NCI-H1694 (cell line): ENCODE data around the gene HFE.
"Not testable (repeated sequence)": the region's sequence is repeated elsewhere in the genome, so short reads cannot be mapped to it uniquely, and the experiment has no call there.

Experiments
- DNase-seq: peaks from one replicate; lab custom pipeline; 2025; lab: John Stamatoyannopoulos, UW

HFE gene

DNA sequence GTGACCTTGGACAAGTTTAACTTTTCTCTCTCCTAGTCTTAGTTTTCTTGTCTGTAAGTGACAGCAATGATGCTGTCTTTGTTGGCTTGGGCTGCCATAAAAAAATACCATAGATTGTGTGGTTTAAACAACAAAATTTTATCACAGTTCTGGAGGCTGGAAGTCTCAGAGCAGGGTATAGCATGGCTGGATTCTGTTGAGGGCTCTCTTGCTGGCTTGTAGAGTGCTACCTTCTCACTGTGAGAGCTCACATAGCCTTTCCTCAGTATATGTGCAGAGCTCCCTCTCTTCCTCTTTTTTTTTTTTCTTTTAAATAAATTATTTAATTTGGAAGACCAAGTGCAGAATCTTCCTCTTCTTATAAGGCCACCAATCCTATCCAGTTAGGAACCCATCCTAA lies 26.3 kb downstream of the HFE start:
- no peak for DNase-seq

DNA sequence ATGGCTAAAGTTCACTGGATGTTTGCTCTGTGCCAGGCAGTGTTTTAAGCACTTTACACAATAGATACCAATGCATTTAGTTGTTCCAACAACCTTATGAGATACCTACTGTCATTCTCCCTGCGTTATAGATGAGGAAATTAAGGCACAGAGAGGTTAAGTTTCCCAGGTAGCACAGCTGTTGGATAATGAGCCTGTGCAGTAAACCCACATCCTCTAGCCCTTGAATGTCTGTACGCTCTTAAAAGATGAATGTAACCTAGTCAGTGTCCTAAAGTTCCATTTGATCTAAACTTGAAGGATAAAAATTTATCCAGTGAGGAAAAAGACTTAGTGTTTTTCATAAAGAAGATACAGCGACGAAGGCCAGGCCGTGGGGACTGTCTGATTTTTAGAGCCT lies 28.0 kb downstream of the HFE start:
- no peak for DNase-seq

DNA sequence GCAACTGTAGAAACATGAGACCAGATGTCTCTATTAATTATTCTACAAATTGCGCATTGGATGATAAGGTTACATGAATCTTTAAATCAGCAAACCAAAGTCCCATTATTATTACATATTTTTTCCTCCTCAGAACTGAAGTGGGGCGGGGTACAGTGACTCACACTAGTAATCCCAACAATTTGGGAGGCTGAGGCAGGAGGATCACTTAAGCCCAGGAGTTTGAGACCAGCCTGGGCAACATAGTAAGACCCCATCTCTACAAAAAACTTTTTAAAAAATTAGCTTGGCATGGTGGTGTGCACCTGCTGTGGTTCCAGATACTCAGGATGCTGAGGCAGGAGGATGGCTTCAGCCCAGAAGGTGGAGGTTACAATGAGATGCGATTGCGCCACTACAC lies 29.0 kb downstream of the HFE start:
- DNase-seq: no peak

DNA sequence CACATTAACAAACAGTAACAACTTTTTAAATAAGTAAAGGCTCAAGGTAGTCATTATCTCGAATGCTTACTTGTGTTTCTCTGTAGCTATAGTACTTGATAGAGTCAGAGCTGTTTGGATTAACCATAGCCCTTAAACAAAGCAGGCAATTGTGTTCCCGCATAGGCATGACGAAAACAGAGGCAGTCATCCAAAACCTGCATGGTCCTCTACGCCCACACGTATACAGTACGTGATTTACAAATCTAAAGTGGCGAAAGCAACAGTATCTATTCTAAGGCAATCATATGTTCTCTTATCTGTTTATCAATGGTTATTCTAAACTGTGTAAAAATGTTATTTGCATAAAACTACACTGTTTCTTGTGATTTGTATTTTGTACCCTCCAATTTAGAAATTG lies 31.8 kb downstream of the HFE start:
- no peak for DNase-seq

DNA sequence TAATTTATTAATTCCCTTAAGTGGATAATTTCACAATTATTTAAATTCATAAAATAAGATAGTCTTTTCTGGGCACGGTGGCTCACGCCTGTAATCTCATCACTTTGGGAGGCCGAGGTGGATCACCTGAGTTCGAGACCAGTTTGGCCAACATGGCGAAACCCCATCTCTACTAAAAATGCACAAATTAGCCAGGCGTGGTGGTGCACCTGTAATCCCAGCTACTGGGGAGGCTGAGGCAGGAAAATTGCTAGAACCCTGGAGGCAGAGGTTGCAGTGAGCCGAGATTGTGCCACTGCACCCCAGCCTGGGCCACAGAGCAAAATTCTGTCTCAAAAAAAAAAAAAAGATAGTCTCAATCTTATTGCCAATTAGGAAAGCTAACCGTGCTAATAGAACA lies 32.9 kb downstream of the HFE start:
- not testable (repeated sequence) for DNase-seq

DNA sequence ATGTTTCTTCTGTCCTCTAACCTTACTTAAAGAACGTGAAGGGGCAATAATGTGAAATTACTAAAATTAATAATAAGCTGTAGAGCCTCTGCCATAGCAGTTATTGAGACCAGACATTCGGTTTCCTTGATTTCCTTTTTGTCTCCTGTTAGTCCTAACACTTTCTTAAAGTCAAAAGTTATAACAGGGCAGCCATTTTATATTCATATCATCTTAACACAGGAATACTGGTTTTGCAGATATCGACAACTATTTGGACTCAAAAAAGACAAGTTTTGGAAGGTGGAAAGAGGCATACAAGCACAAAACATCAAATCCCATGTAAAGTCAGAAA lies 33.5 kb downstream of the HFE start:
- DNase-seq: no peak

DNA sequence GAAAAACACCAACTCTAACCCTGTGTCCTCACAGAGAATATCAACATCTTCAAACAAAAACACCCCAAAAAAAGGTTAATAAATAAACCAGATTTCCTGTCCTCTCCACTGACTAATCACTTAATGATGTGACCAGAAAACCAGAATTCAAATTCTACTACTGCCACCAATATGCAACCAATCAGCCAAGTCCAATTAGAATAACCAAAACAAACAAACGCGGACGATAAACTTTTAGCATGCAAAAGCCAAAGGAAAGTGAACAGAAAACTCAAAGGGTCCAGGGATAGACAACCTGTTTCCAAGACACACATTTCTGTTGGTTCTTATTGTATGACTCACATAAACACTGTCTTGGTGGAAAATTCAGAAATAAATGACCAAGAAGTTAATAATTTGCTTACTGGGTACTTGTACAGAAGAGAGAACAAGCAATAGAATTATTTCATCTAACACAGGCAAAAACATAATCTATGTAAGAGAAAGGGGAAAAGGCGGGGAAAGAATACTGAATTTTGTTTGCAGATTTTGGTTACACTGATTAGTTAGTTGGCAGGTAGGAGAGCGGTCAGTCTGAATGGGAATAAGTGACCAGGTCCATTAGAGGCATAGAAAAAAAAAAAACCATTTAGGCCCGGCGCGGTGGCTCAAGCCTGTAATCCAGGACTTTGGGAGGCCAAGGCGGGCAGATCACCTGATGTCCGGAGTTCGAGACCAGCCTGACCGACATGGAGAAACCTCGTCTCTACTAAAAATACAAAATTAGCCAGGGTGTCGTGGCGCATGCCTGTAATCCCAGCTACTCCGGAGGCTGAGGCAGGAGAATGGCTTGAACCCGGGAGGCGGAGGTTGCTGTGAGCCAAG lies 34.1 kb downstream of the HFE start:
- DNase-seq: no peak

DNA sequence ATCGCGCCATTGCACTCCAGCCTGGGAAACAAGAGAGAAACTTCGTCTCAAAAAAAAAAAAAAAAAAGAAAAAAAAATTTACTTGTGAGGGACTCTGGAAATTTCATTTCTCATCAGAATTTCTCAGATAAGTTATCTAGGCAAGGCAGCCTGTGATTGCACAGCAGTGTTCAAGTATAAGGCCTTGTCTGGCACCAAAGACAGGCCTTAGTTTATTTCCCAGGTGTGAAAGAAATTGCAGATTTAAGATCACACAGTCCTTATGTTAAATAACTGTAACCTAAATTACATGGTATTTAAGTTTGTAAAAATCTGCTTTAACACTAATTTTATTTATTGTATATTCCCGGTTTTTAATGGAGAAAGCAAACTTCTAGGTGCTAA lies 34.8 kb downstream of the HFE start:
- DNase-seq: no peak

DNA sequence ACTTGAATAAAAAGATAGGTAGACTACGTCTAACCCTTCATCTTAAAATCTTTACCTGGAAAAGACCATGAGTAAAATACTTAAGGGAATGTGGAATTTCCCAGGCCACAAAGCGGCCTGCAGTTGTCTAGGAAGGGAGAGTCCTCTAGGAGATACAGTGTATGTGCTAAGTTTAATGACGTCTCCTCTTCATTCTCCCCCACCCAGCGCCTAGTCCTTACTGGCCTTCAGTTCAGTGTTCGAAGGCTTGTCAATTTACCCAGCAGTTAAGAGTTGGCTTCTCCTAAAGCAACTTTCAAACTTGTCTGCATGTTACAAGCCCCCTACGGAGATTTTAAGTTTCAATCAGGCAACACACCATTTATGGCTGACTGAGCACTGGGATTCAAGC lies 35.2 kb downstream of the HFE start:
- no peak for DNase-seq

DNA sequence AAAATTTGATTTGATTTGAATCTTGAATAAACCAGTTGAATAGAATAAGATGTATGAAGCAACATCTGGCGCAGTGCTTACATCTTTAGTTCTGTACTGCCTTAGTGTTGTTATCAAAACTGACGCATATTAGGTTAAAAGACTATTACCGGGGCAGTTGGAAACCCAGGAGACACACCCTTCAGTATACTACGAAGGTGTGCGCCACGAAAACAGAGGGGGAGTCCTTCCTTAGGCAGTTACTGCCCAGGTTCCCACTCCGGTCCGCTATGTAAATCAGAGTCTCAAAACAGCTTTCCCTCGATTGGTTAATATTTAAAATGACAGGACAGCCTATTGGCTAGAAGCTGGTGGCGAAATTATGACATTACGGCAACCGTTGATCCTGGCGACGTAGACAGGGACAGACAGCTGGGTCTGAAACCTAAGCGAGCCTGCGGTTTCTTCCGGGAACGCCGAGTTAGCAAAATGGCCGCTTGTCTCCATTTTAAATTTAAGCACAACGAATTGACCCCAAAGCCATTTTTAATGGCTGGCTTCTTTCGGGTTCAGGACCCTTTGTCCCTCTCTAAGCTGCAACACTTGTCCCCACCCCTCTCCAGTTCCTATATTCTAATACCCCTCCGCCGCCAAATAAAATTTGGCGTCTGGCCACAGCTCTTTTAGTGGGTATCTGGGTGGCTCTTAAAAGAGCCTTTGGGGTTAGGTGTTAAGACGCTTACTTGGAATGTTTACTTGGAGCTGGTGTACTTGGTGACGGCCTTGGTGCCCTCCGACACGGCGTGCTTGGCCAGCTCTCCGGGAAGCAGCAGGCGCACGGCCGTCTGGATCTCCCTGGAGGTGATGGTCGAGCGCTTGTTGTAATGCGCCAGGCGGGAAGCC lies 35.8 kb downstream of the HFE start:
- peak; percentile 91 for DNase-seq

DNA sequence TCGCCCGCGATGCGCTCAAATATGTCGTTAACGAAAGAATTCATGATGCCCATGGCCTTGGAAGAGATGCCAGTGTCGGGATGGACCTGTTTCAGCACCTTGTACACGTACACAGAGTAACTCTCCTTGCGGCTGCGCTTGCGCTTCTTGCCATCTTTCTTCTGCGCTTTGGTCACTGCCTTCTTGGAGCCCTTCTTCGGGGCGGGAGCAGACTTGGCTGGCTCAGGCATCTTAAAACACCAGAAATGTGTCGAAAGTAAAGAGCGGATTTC lies 36.4 kb downstream of the HFE start:
- no peak for DNase-seq

DNA sequence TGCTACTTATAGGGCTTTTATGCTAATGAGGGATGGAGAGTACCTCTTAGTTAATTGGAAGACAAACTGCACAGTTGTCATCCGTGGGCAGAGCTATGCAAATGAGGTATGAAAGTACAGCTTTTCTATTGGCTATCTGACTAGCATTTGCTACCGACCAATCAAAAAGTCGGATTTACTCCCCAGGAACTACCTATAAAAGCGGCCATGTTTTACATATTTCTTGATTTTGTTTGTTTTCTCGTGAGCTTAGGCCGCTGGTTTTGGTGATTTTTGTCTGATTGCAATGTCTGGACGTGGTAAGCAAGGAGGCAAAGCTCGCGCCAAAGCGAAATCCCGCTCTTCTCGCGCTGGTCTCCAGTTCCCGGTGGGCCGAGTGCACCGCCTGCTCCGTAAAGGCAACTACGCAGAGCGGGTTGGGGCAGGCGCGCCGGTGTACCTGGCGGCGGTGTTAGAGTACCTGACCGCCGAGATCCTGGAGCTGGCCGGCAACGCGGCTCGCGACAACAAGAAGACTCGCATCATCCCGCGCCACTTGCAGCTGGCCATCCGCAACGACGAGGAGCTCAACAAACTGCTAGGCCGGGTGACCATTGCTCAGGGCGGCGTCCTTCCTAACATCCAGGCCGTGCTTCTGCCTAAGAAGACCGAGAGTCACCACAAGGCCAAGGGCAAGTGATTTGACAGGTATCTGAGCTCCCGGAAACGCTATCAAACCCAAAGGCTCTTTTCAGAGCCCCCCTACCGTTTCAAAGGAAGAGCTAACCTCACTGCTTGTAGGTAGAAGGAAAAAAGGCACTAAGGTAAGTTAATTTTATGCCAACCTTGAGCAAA lies 36.9 kb downstream of the HFE start:
- peak; percentile 96 for DNase-seq

DNA sequence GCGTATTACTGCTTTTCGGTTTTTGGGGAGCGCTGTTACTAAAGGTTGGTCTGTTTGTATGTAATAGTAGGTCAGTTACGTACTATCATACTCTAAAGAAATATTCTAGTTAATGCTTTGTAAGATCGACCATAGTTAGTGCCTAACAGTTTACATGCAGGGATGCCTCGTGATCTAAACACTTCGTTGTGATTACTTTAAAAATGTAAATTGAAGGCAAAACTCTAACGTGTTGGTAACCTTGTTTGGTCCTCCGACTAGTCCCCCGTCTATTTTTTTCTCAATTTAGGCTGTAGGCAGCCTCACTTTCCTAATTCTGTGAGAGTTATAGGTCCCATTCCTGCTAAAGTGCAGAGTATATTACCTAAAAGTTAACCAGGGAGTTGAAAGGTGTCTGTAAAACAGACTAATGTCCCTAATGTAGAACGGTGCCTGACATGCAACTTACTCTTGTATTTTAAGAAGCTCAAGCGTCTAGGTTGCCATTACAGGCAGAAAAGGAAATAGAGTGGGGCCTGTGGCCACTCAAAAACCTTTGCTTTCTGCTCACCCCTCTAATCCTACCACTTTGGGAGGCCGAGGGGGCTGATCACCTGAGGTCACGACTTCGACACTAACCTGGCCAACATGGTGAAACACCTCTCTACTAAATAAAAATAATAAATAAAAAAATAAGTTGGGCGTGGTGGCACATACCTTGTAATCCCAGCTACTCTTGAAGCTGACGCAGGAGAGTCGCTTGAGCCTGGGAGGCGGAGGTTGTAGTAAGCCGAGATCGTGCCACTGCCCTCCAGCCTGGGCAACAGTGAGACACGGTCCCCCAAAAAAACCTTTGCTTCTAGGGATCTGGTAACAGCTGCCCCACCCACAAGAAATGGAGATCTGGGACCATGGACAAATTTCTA lies 37.8 kb downstream of the HFE start:
- DNase-seq: no peak

DNA sequence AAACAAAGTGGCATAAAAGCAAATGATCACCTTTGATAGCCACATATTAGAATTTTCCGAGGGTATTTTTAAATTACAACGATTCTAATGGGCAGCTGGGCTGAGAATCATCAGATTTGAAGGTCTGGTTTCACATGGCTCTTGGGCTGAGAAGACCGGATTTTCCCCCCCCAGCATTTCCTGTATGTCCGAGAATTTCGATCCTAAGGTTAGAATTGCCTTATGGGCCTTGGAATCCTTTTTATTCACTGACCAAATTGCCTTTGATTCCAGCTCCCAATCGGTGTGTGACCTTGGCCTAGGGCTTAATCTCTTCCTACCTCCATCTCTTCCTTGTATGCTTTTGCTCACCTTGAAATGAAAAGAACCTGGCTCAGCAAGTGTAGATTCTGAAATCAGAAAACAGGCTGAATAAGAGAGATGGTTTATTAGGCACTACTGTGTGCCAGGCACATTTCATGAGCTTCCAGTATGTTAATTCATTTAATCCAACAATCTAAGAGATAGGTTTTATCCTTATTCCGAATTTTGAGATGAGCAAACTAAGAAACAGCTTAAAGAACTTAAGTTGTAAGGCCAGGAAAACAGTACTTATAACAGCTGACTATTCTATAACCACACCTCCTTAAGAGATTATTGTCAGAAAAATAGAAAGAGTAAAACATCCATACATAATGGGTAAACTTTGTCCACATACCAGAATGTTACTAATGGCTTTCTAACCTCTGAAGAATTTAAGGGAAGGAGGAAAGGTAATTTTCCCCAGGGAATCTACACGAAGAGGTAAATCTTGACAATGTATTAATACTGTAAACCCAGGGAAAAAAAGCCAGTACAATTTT lies 39.4 kb downstream of the HFE start:
- DNase-seq: no peak

DNA sequence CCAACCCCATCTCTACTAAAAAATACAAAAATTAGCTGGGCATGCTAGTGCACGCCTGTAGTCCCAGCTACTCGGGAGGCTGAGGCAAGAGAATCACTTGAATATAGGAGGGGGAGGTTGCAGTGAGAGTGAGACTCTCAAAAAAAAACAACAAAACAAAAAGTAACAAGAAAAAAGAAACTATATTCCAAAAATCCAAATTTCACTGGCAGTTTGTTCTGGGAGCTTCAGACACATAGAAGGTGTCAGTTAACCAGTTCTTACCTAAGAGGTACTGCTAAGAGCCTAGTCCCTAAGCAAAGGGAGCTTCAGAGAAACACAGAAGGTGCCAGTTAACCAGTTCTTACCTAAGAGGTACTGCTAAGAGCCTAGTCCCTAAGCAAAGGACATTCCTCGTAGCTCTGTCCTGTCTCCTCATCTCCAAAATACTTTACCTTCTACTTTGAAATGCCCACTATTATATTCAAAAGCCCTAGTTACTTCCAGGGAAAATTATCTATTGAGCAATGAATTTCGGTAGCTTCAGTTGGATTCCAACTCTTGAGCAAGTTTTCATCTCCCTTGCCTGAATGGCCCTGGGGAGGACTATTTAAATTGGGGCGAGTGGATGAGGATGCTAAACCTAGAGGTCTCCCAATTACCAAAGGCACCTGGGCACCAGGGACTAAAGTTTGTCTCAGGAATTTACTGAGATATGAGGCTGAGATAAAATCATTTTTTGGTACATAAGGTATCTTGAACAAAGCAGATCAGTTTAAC lies 41.0 kb downstream of the HFE start:
- no peak for DNase-seq

DNA sequence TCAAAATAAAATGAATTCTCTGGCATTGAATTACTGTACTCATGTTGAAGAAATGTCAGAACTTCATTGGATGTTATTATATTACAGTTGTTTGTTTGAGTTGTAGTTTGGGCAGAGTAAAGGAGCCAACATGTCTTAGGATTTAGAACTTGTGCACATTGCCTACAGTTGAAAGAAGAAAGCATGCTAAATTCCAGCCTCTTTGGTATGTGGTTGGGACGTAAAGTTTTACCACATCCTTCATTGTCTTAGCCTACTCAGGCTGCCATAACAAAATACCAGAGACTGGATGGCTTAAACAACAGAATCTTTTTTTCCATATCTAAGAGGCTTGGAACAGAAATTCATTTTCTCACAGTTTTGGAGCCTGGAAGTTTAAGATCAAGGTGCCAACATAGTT lies 42.4 kb downstream of the HFE start:
- DNase-seq: no peak

DNA sequence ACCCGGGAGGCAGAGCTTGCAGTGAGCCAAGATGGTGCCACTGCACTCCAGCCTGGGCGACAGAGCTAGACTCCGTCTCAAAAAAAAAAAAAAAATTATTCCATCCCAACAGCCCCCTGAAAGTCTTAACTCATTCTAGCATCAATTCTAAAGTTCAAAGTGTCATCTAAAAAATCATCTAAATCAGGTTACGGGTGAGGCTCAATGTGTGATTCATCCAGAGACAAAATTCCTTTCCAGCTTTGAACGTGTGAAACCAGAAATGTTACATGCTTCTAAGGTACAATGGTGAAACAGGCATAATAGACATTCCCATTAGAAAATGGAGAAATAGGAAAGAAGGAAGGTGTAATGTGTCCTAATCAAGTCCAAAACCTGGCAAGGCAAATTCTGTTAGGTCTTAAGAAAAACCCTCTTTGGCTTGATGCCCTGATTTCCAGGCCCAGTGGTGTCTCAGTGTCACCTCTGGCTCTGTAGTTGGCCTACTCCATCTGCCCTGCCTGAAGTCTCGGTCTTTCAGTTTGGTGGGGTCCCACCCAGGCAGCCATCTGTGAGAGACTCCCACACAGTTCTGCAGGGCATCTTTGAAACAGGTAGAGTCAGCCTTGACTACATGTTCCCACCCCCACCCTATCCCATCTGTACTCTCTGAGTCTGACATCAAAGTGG lies 43.5 kb downstream of the HFE start:
- no peak for DNase-seq

DNA sequence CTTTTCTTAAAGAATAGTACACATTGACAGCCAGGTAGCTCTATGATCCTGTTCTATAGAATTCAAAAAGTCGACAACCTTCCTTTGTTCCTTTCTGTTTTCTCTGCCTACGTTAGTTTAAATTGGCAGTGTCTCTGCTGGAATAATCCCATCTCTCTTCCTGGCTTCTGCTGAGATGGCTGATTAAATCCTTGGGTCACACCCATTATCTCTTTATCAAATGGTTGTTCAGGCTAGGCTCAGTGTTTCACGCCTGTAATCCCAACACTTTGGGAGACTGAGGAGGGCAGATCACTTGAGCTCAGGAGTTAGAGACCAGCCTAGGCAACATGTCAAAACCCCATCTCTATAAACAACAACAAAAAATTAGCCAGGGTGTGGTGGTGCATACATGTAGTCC lies 44.4 kb downstream of the HFE start:
- no peak for DNase-seq

DNA sequence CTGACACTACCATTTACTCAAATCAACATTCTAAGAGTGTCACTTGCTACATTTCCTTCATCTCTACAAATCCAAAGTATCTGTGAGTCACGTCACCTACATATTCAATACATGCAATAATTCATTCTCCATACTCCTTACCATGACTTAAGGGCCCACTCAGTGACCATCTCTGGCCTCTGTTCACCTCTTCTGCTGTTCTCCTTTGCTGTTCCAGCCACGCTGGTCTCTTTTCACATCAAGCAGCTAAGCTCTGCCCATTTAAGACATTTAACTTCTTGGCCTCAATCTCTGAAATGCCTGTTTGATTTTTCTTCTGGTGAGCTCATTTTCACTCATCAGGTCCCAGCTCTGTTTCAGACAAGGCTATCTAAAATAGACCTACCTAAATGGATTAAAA lies 46.5 kb downstream of the HFE start:
- no peak for DNase-seq

DNA sequence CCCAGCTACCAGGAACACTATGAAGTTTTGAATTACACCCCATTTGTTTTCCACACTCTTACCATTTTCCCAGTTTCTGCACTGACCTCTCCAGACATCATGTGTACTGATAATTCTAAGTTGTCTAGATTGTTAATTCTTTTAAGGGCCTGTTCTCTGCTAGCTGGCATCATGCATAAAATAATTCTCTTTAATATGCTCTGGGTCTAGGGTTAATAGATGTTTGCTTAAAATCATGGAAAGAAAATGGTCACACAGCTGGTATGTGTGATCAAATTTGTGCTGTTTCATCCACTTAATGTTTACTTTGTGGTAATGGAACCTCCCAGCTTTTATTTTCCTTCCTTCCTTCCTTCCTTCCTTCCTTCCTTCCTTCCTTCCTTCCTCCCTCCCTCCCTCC lies 49.1 kb downstream of the HFE start:
- DNase-seq: no peak
